ENCODE measurements around the gene RNF150. TPM values are rescaled to one million over a fixed set of nuclear protein-coding genes. Genes with fewer than 3 reads are reported as not detected.

RNF150 gene
- total RNA-seq, 2 donors from 2014 or later, result 2.3 to 4.6 TPM

DNA sequence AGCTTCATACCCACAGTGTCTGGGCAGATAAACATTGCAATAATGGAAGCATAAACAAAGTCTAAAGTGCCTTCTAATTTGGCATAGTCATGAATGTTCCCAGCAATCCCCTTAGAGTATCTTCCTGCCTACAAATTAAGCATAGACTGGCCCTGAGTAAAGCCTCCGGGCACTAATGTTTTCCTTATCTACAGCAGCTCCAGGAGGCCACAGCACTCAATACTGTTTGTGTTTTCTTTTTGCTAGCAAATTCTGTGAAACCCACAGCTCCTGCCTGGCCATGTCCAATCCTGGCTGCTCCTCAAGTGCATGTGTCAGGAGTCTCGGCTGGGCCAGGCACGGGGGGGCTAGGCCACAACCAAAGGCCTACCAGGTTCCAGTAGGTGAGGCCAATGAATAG is 274.4 kb downstream of the RNF150 start:
- intact Hi-C loops (cut with DNase I), result no loop called here
- Histone ChIP-seq H3K4me1 (no peaks in the 10 kb centered on the region), H3K27me3 (no peaks in the 10 kb centered on the region), H3K36me3 (replicated peaks in 1 of 2; ENCODE audit: insufficient read depth in 1 of 2, low read depth in 2 of 2) (no peaks in the 10 kb centered on the region), H3K9me3 (no peaks in the 10 kb centered on the region), H3K27ac (no peak overlapping the region), H3K4me3 (no peak overlapping the region)
- TF ChIP-seq POLR2A (IDR thresholded peaks at IDR 0.05), result no peak
- TF ChIP-seq, protein P1, sequence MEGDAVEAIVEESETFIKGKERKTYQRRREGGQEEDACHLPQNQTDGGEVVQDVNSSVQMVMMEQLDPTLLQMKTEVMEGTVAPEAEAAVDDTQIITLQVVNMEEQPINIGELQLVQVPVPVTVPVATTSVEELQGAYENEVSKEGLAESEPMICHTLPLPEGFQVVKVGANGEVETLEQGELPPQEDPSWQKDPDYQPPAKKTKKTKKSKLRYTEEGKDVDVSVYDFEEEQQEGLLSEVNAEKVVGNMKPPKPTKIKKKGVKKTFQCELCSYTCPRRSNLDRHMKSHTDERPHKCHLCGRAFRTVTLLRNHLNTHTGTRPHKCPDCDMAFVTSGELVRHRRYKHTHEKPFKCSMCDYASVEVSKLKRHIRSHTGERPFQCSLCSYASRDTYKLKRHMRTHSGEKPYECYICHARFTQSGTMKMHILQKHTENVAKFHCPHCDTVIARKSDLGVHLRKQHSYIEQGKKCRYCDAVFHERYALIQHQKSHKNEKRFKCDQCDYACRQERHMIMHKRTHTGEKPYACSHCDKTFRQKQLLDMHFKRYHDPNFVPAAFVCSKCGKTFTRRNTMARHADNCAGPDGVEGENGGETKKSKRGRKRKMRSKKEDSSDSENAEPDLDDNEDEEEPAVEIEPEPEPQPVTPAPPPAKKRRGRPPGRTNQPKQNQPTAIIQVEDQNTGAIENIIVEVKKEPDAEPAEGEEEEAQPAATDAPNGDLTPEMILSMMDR (IDR thresholded peaks at IDR 0.05), result no peak
- DNase-seq, result no peak
- WGBS, 2 donors, result 54 to 58% methylated on average over 3 of the region's 3 CpGs
- no peak for ATAC-seq

DNA sequence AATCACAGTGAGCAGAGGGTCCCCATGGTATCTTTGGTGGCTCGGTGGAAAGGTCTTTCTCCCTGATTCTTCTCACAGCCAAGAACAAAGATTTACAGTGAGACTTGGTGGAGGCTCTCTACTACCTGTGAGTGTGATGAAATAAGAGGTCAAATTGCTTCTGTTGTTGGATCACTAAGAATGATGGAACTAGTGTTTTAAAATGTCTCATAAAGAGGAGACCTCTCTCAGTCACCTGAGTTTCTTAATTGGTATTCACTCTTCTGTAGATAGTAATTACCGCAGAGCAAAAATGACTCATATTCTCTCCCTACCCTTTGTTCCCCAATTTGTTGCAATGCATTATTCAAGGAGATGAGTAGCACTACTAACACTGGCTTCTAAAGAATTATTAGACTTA is 276.2 kb downstream of the RNF150 start:
- Histone ChIP-seq H3K9me3 (no peaks in the 10 kb centered on the region), H3K27ac (no peak overlapping the region), H3K4me3 (no peak overlapping the region), H3K36me3 (replicated peaks in 1 of 2; ENCODE audit: insufficient read depth in 1 of 2, low read depth in 2 of 2) (no peaks in the 10 kb centered on the region), H3K27me3 (no peaks in the 10 kb centered on the region), H3K4me1 (no peaks in the 10 kb centered on the region)
- intact Hi-C loops (cut with DNase I), result no loop called here
- DNase-seq (no peak), ATAC-seq (no peak)
- WGBS, 2 donors, result 77 to 94% methylated on average over 2 of the region's 2 CpGs
- TF ChIP-seq, protein P1 (IDR thresholded peaks at IDR 0.05), result no peak
- no peak for TF ChIP-seq POLR2A (IDR thresholded peaks at IDR 0.05)

DNA sequence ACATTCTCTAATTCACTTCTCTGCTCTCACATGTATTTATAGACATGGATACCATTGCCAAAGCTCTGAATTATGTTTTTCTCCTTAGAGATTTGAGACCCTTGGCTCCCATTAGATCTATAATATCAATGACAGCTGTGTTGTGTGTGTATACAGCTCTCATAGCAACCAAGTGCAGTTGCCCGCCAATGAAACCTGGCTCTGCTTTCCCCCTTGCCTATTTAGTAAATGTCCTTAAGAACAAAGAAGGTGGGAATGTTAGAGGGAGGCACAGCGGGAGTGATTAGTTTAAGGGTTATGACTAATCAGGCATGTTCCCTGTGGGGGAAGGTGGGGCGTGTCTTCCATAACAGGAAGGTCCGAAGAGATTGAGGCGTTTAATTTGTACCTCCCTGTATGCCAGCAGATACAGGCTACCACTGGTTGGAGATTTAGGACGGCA is 276.6 kb downstream of the RNF150 start:
- intact Hi-C loops (cut with DNase I), result no loop called here
- Histone ChIP-seq H3K27ac (no peak overlapping the region), H3K9me3 (no peaks in the 10 kb centered on the region), H3K4me3 (no peak overlapping the region), H3K36me3 (replicated peaks in 1 of 2; ENCODE audit: insufficient read depth in 1 of 2, low read depth in 2 of 2) (no peaks in the 10 kb centered on the region), H3K4me1 (no peaks in the 10 kb centered on the region), H3K27me3 (no peaks in the 10 kb centered on the region)
- 74 to 82% methylated on average over 6 of the region's 6 CpGs for WGBS, 2 donors
- TF ChIP-seq POLR2A (IDR thresholded peaks at IDR 0.05), result no peak
- TF ChIP-seq, protein P1 (IDR thresholded peaks at IDR 0.05), result no peak
- ATAC-seq (no peak), DNase-seq (no peak)

DNA sequence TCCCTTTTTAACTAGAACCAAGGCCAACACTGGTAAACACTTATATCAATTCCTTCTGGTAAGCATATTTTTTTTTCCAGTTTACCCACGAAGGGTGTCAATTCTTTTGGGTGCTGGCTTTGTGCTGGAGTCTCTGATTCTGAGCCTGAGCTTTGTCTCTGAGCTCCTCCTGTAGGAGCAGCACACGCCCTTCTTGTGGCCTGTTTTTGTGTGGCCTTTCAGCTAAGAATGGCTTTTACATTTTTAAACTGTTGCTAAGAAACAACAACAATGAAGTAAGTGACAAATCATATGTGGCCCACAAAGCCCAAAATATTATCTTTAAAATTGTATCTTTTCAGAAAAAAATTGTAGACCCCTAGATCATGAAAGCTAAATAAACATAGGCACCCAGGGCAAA is 279.1 kb downstream of the RNF150 start:
- WGBS, 2 donors, result 13 to 50% methylated on average over 2 of the region's 2 CpGs
- Histone ChIP-seq H3K36me3 (replicated peaks in 1 of 2; ENCODE audit: insufficient read depth in 1 of 2, low read depth in 2 of 2) (no peaks in the 10 kb centered on the region), H3K4me3 (no peak overlapping the region), H3K4me1 (no peaks in the 10 kb centered on the region), H3K27ac (no peak overlapping the region), H3K27me3 (no peaks in the 10 kb centered on the region), H3K9me3 (no peaks in the 10 kb centered on the region)
- no peak for ATAC-seq
- TF ChIP-seq, protein P1 (IDR thresholded peaks at IDR 0.05), result no peak
- no peak for TF ChIP-seq POLR2A (IDR thresholded peaks at IDR 0.05)
- intact Hi-C loops (cut with DNase I), result loop anchor here (5.0 kb wide), 1 partner anchor 257 kb away; no protein-coding TSS in a partner anchor
- DNase-seq, result no peak

DNA sequence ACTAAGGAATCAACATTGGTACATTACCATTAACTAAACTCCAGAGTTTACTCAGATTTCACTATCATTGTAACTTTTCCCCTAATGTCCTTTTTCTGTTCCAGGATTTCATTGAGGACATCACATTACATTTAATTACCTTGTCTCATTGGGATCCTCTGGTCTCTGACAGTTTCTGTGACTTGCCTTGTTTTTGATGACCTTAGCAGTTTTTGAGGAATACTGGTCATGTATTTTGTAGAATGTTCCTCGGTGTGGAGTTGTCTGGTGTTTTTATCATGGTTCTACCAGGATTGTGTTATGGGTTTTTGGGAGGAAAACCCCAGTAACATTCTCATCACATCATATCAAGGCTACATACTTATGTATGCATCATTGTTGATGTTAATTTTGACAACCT is 281.5 kb downstream of the RNF150 start:
- ATAC-seq, result no peak
- no peaks in the 10 kb centered on the region for H3K4me1 ChIP-seq
- no peaks in the 10 kb centered on the region for H3K27me3 ChIP-seq
- H3K9me3 ChIP-seq, result no peaks in the 10 kb centered on the region
- no peaks in the 10 kb centered on the region for H3K36me3 ChIP-seq (replicated peaks in 1 of 2; ENCODE audit: insufficient read depth in 1 of 2, low read depth in 2 of 2)
- intact Hi-C loops (cut with DNase I), result loop anchor here (5.0 kb wide), 1 partner anchor 255 kb away; no protein-coding TSS in a partner anchor
- 25 to 52% methylated on average over 1 of the region's 1 CpG for WGBS, 2 donors
- H3K27ac ChIP-seq, result no peak overlapping the region
- no peak overlapping the region for H3K4me3 ChIP-seq
- no peak for DNase-seq
- TF ChIP-seq, protein P1 (IDR thresholded peaks at IDR 0.05), result no peak
- no peak for TF ChIP-seq POLR2A (IDR thresholded peaks at IDR 0.05)

All from body of pancreas (tissue), 4 donors.